LoVo (cell line): ENCODE data around the gene ZBED1.
"Not testable (repeated sequence)": the region's sequence is repeated elsewhere in the genome, so short reads cannot be mapped to it uniquely, and the experiment has no call there.

Source experiments
- DNase-seq: peaks from one replicate; pipeline ENCODE4 v3.0.0-alpha.2; 2016; ENCODE audit warnings: low spot score

The ZBED1 gene

GRCh38 chrX:2474280-2474962, 26.4 kb downstream of the ZBED1 start:
- DNase-seq, result no peak

GRCh38 chrX:2473064-2473463, 27.7 kb downstream of the ZBED1 start:
- DNase-seq, result peak; percentile 55

- no peak for DNase-seq
Measured at GRCh38 chrX:2471641-2472040, 29.1 kb downstream of the ZBED1 start.

- DNase-seq, result not testable (repeated sequence)
Measured at GRCh38 chrX:2471126-2471525, 29.6 kb downstream of the ZBED1 start.

- DNase-seq, result not testable (repeated sequence)
Measured at GRCh38 chrX:2469852-2470251, 30.9 kb downstream of the ZBED1 start.

- no peak for DNase-seq
Measured at GRCh38 chrX:2469196-2469685, 31.5 kb downstream of the ZBED1 start.

- DNase-seq, result no peak
Measured at GRCh38 chrX:2468261-2469195, 32.2 kb downstream of the ZBED1 start.

GRCh38 chrX:2466876-2467656, 33.7 kb downstream of the ZBED1 start:
- DNase-seq, result no peak

GRCh38 chrX:2464677-2465166, 36.1 kb downstream of the ZBED1 start:
- DNase-seq, result no peak

GRCh38 chrX:2463973-2464676, 36.7 kb downstream of the ZBED1 start:
- no peak for DNase-seq

- DNase-seq, result not testable (repeated sequence)
Measured at GRCh38 chrX:2463481-2463880, 37.3 kb downstream of the ZBED1 start.

- DNase-seq, result no peak
Measured at GRCh38 chrX:2462780-2463179, 38.0 kb downstream of the ZBED1 start.

GRCh38 chrX:2462074-2462473, 38.7 kb downstream of the ZBED1 start:
- DNase-seq, result no peak

- no peak for DNase-seq
Measured at GRCh38 chrX:2461711-2462016, 39.1 kb downstream of the ZBED1 start.

- DNase-seq, result not testable (repeated sequence)
Measured at GRCh38 chrX:2460821-2461710, 39.7 kb downstream of the ZBED1 start.

- not testable (repeated sequence) for DNase-seq
Measured at GRCh38 chrX:2460048-2460447, 40.7 kb downstream of the ZBED1 start.

- DNase-seq, result no peak
Measured at GRCh38 chrX:2458309-2458708, 42.5 kb downstream of the ZBED1 start.

GRCh38 chrX:2457289-2458133, 43.3 kb downstream of the ZBED1 start:
- DNase-seq, result no peak

GRCh38 chrX:2456091-2456490, 44.7 kb downstream of the ZBED1 start:
- DNase-seq, result peak; percentile 13

- DNase-seq, result not testable (repeated sequence)
Measured at GRCh38 chrX:2454620-2455019, 46.2 kb downstream of the ZBED1 start.
